Gastrocnemius medialis (tissue), 4 donors: ENCODE measurements around the gene SDR42E1.

Experiments used
- CTCF ChIP-seq, 5 experiments: fragments of 450-650 bp in 3 of 5; fragments of 200-600 bp in 2 of 5; sonication (generic) in 2 of 5; IDR thresholded peaks in 4 of 5; conservative IDR thresholded peaks in 1 of 5; 1 replicate in 4 of 5; 2 replicates in 1 of 5; pipeline ENCODE4 v1.5.1; 2016 to 2019; ENCODE audit warnings: antibody characterized with exemption in 5 of 5, mild to moderate bottlenecking in 3 of 5, moderate library complexity in 3 of 5
- POLR2A ChIP-seq, 2 donors: fragments of 450-650 bp; IDR thresholded peaks; one replicate each; pipeline ENCODE4 v1.6.1; 2017; ENCODE audit warnings: antibody characterized with exemption in 2 of 2, mild to moderate bottlenecking in 2 of 2, moderate library complexity in 2 of 2

GRCh38 chr16:82040296-82040695 lies 29.0 kb upstream of the SDR42E1 start:
- TF ChIP-seq POLR2A (IDR thresholded peaks at IDR 0.05) (no peak), CTCF (IDR thresholded peaks at IDR 0.05 in 4 of 5, conservative IDR thresholded peaks at IDR 0.05 in 1 of 5) (no peak)
